Urinary bladder (tissue), 4 donors: ENCODE measurements around the gene FAM89B. TPM values are rescaled to one million over a fixed set of nuclear protein-coding genes. Genes with fewer than 3 reads are reported as not detected.
A peak's percentile ranks its signal among the peaks of the same experiment; 100 is the strongest.
"Not testable (repeated sequence)": the region's sequence is repeated elsewhere in the genome, so short reads cannot be mapped to it uniquely, and the experiment has no call there.

Source experiments
- DNase-seq: peaks from one replicate; pipeline ENCODE4 v3.0.0-alpha.2; 2015; ENCODE audit errors: extremely low spot score
- H3K27ac ChIP-seq: one replicate; pipeline ENCODE4 v1.5.1; 2013; ENCODE audit warnings: low read depth, mild to moderate bottlenecking, moderate library complexity
- H3K36me3 ChIP-seq: one replicate; pipeline ENCODE4 v1.6.1; 2013; ENCODE audit warnings: mild to moderate bottlenecking, moderate library complexity; ENCODE audit not compliant: insufficient read depth
- H3K4me1 ChIP-seq: one replicate; pipeline ENCODE4 v1.6.1; 2013; ENCODE audit warnings: mild to moderate bottlenecking, moderate library complexity; ENCODE audit not compliant: insufficient read depth
- H3K4me3 ChIP-seq: one replicate; pipeline ENCODE4 v1.5.1; 2013; ENCODE audit warnings: low read depth, low read length
- WGBS: extraction: QIAGEN DNeasy Blood & Tissue Kit; methylation state at CpG from one replicate; pipeline ENCODE4 v1.1.7; 2013; 5-methylcytosine and 5-hydroxymethylcytosine counted together
- polyA plus RNA-seq: library from polyadenylated mRNA; stranded (reverse); fragments of 200-250 nt; gene quantifications from one replicate; pipeline ENCODE4 v1.2.3, GENCODE V29; 2013
- total RNA-seq: library from RNA; depleted of rRNA; stranded (reverse); fragments of >200 nt; gene quantifications from one replicate; pipeline ENCODE4 v1.2.3, GENCODE V29; 2014
- donor health status: healthy with polysubstance abuse.
- donor health status: healthy.

Gene FAM89B
- 10.9 TPM for total RNA-seq
- polyA plus RNA-seq, result 82.7 TPM

- under 1% methylated on average over 86 of the region's 86 CpGs for WGBS
- DNase-seq, result peak; percentile 85
- H3K4me1 ChIP-seq, result no peaks in the 10 kb centered on the region
Observed at GRCh38 chr11:65572356-65573051, at the start of gene FAM89B. FAM89B (plus strand) TSS chr11:65572538; CDS start chr11:65572670, 132 bp downstream.

GRCh38 chr11:65522718-65523630 lies 49.4 kb upstream of the FAM89B start:
- WGBS, result 62% methylated on average over 18 of the region's 18 CpGs
- DNase-seq, H3K27ac ChIP-seq: not testable (repeated sequence)

More at GRCh38 chr11:65572356-65573051, at the start of gene FAM89B:
- Histone ChIP-seq H3K4me3 (peak within 1 kb of the TSS; percentile 81), H3K27ac (peak within 1 kb of the TSS; percentile 84), H3K36me3 (no peaks in the 10 kb centered on the region)

GRCh38 chr11:65523631-65523968 lies 48.7 kb upstream of the FAM89B start:
- 91% methylated on average over 7 of the region's 7 CpGs for WGBS
- H3K4me1 ChIP-seq, DNase-seq, H3K27ac ChIP-seq, H3K36me3 ChIP-seq, H3K4me3 ChIP-seq: not testable (repeated sequence)

More at GRCh38 chr11:65522718-65523630, 49.4 kb upstream of the FAM89B start:
- H3K4me1 ChIP-seq, H3K36me3 ChIP-seq, H3K4me3 ChIP-seq: not testable (repeated sequence)

GRCh38 chr11:65524014-65524740 lies 48.2 kb upstream of the FAM89B start:
- DNase-seq, result no peak
- H3K27ac ChIP-seq, result no peak overlapping the region
- 27% methylated on average over 12 of the region's 12 CpGs for WGBS

GRCh38 chr11:65524741-65525545 lies 47.4 kb upstream of the FAM89B start, which contains the start of gene SCYL1:
SCYL1 (plus strand) TSS chr11:65525083; CDS start chr11:65525154, 71 bp downstream.
- WGBS, result under 1% methylated on average over 75 of the region's 82 CpGs
- Histone ChIP-seq H3K27ac (peak within 1 kb of the TSS; percentile 71), H3K36me3 (peaks cover 3% of the 10 kb centered on the region), H3K4me1 (no peaks in the 10 kb centered on the region), H3K4me3 (peak within 1 kb of the TSS; percentile 97)
- no peak for DNase-seq

More at GRCh38 chr11:65524014-65524740, 48.2 kb upstream of the FAM89B start:
- Histone ChIP-seq H3K4me3 (no peak overlapping the region), H3K4me1 (no peaks in the 10 kb centered on the region), H3K36me3 (peaks cover 3% of the 10 kb centered on the region)

- no peak for DNase-seq
- no peaks in the 10 kb centered on the region for H3K4me1 ChIP-seq
- 45% methylated on average over 31 of the region's 31 CpGs for WGBS
- H3K27ac ChIP-seq, result no peak overlapping the region
- peaks cover 3% of the 10 kb centered on the region for H3K36me3 ChIP-seq
- H3K4me3 ChIP-seq, result peak overlapping the region; percentile 97
Observed at GRCh38 chr11:65525546-65526480, 46.5 kb upstream of the FAM89B start.

GRCh38 chr11:65526744-65527143 lies 45.6 kb upstream of the FAM89B start:
- H3K36me3 ChIP-seq, result peaks cover 3% of the 10 kb centered on the region
- WGBS, result 92% methylated on average over 8 of the region's 8 CpGs
- H3K4me1 ChIP-seq, result no peaks in the 10 kb centered on the region
- no peak overlapping the region for H3K4me3 ChIP-seq
- no peak overlapping the region for H3K27ac ChIP-seq
- no peak for DNase-seq

- H3K27ac ChIP-seq, result no peak overlapping the region
- H3K4me3 ChIP-seq, result no peak overlapping the region
- 87% methylated on average over 12 of the region's 12 CpGs for WGBS
- no peaks in the 10 kb centered on the region for H3K4me1 ChIP-seq
- no peak for DNase-seq
- peaks cover 3% of the 10 kb centered on the region for H3K36me3 ChIP-seq
Observed at GRCh38 chr11:65528819-65529350, 43.5 kb upstream of the FAM89B start.

- no peak overlapping the region for H3K4me3 ChIP-seq
- no peaks in the 10 kb centered on the region for H3K4me1 ChIP-seq
- 78% methylated on average over 10 of the region's 10 CpGs for WGBS
- no peak overlapping the region for H3K27ac ChIP-seq
- no peak for DNase-seq
- peaks cover 3% of the 10 kb centered on the region for H3K36me3 ChIP-seq
Observed at GRCh38 chr11:65529475-65530156, 42.7 kb upstream of the FAM89B start.

- Histone ChIP-seq H3K4me3 (no peak overlapping the region), H3K36me3 (peaks cover 3% of the 10 kb centered on the region), H3K4me1 (no peaks in the 10 kb centered on the region), H3K27ac (no peak overlapping the region)
- WGBS, result 79% methylated on average over 5 of the region's 5 CpGs
- DNase-seq, result no peak
Observed at GRCh38 chr11:65530157-65530496, 42.2 kb upstream of the FAM89B start.

GRCh38 chr11:65532388-65533064 lies 39.8 kb upstream of the FAM89B start:
- H3K4me3 ChIP-seq, result no peak overlapping the region
- H3K27ac ChIP-seq, result no peak overlapping the region
- H3K4me1 ChIP-seq, result no peaks in the 10 kb centered on the region
- WGBS, result 70% methylated on average over 15 of the region's 15 CpGs
- DNase-seq, result no peak
- H3K36me3 ChIP-seq, result no peaks in the 10 kb centered on the region
